Osteocyte (in vitro differentiated cells): ENCODE results near the gene ABCC1. TPM values are rescaled to one million over a fixed set of nuclear protein-coding genes. Genes with fewer than 3 reads are reported as not detected.

Experiments
- DNase-seq: peaks from one replicate; pipeline ENCODE4 v3.0.0; 2021; ENCODE audit warnings: mixed read lengths; ENCODE audit not compliant: unreplicated experiment; ENCODE audit errors: extremely low spot score
- H3K27ac Mint-ChIP-seq: one replicate; pipeline ENCODE4 v1.8.0; 2021; ENCODE audit warnings: mild to moderate bottlenecking, mixed read lengths; ENCODE audit not compliant: unreplicated experiment
- H3K27me3 Mint-ChIP-seq: one replicate; pipeline ENCODE4 v1.8.0; 2021; ENCODE audit warnings: mixed read lengths; ENCODE audit not compliant: unreplicated experiment
- H3K36me3 Mint-ChIP-seq: one replicate; pipeline ENCODE4 v1.8.0; 2021; ENCODE audit warnings: mixed read lengths; ENCODE audit not compliant: unreplicated experiment
- H3K4me1 Mint-ChIP-seq: one replicate; pipeline ENCODE4 v1.8.0; 2021; ENCODE audit warnings: mixed read lengths; ENCODE audit not compliant: unreplicated experiment
- H3K4me3 Mint-ChIP-seq: one replicate; pipeline ENCODE4 v1.8.0; 2021; ENCODE audit warnings: mild to moderate bottlenecking, moderate library complexity, mixed read lengths; ENCODE audit not compliant: unreplicated experiment
- H3K9me3 Mint-ChIP-seq: one replicate; pipeline ENCODE4 v1.8.0; 2021; ENCODE audit warnings: mixed read lengths; ENCODE audit not compliant: unreplicated experiment
- long read RNA-seq: library from polyadenylated mRNA; unstranded; transcript quantifications from one replicate; pipeline ENCODE4 v2.0.0, GENCODE V29; 2021
- total RNA-seq: library from RNA; stranded (reverse); gene quantifications from 2 replicates; pipeline ENCODE4 v1.2.1, GENCODE V29; 2021
- TF ChIP-seq, protein P1 (sequence below): fragments of 200-600 bp; sonication (generic); IDR thresholded peaks from 2 replicates; pipeline ENCODE4 v1.5.0; 2021; ENCODE audit warnings: antibody characterized with exemption, mild to moderate bottlenecking, moderate library complexity

Gene ABCC1
- 256 and 271 TPM in 2 replicates for total RNA-seq
- long read RNA-seq, partial matches to known transcripts: 101 of 119 reads
- long read RNA-seq, other reads (novel, unspliced or antisense): 18 of 119 reads

DNA sequence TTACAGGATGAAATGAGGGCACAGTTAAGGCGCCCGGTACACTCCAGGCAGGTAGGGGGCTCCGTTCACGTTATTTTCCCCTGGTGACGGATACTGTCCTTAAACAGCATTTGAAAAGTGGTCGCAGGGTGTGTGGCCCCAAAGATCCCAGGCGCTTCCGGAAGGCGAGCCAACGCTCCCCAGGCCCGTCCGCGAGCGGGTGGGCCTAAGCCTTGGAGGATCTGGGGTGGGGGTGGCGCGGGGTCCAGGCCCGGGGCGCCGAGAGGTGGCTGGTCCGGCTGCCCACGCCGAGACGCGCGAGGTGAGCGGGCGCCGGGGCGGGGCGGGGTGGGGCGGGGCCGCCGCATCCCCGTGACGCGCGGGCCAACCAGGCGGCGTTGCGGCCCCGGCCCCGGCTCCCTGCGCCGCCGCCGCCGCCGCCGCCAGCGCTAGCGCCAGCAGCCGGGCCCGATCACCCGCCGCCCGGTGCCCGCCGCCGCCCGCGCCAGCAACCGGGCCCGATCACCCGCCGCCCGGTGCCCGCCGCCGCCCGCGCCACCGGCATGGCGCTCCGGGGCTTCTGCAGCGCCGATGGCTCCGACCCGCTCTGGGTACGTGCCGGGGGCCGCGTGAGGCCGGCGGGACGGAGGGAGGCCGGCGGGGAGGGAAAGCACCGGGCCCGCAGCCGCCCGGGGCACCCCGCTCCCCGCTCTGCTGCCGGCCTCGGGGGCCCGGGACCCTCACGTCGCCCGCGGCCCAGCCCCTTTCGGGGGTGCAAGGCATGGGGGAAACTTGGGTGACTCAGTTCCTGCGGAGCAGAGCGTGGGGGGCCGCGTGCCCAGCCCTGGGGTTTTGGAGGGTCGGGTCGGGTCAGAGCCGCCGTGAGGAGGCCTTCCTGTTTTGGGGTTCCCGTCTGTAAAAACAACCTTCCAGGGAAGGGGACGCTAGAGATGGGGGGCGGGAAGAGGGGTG lies at the start of gene ABCC1:
Gene ABCC1 (plus strand): TSS at position 407 of the 951 bp plus-strand sequence. CDS start 136 bp downstream, at position 543.
- no peaks in the 10 kb centered on the region for H3K9me3 Mint-ChIP-seq
- TF ChIP-seq, protein P1, sequence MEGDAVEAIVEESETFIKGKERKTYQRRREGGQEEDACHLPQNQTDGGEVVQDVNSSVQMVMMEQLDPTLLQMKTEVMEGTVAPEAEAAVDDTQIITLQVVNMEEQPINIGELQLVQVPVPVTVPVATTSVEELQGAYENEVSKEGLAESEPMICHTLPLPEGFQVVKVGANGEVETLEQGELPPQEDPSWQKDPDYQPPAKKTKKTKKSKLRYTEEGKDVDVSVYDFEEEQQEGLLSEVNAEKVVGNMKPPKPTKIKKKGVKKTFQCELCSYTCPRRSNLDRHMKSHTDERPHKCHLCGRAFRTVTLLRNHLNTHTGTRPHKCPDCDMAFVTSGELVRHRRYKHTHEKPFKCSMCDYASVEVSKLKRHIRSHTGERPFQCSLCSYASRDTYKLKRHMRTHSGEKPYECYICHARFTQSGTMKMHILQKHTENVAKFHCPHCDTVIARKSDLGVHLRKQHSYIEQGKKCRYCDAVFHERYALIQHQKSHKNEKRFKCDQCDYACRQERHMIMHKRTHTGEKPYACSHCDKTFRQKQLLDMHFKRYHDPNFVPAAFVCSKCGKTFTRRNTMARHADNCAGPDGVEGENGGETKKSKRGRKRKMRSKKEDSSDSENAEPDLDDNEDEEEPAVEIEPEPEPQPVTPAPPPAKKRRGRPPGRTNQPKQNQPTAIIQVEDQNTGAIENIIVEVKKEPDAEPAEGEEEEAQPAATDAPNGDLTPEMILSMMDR: no peak
- peaks cover 58% of the 10 kb centered on the region for H3K4me1 Mint-ChIP-seq
- H3K4me3 Mint-ChIP-seq: peak within 1 kb of the TSS; percentile 95
- DNase-seq: no peak
- H3K36me3 Mint-ChIP-seq: peaks cover 3% of the 10 kb centered on the region
- H3K27ac Mint-ChIP-seq: peak within 1 kb of the TSS; percentile 97
- H3K27me3 Mint-ChIP-seq: no peaks in the 10 kb centered on the region

- no peak overlapping the region for H3K4me3 Mint-ChIP-seq
- H3K27me3 Mint-ChIP-seq: peaks cover 3% of the 10 kb centered on the region
- TF ChIP-seq, protein P1: no peak
- no peak overlapping the region for H3K27ac Mint-ChIP-seq
- peaks cover 7% of the 10 kb centered on the region for H3K4me1 Mint-ChIP-seq
- no peak for DNase-seq
- H3K36me3 Mint-ChIP-seq: no peaks in the 10 kb centered on the region
- H3K9me3 Mint-ChIP-seq: no peaks in the 10 kb centered on the region
These were observed 49.1 kb upstream of the ABCC1 start for GRCh38 chr16:15900357-15900756.

DNA sequence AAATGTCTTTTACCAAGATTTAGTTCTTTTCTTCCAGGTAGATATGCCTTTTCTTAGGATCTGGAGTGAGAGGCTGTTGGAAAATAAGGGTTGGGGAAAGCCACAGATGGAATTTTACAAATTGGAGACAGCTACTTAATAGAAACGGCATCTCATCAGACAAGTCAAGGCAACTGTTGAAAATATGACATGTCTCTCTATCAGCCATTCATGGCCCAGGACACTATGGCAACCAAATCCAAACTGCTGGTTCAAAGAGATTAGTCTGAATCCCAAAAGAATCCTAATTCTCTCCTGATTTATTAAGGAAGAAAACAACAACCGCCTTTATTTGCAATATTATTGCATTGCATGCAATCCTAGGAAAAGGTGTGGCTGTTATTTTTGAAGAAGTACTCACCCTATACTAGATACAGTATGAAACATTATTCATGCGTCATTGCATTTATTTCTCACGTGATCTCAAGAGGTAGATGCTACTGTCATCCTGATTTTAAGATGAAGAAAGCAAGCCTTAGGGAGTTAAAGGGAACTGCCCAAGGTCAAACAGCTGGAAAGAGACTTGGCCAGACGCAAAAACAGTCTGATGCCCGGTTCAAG lies 48.4 kb upstream of the ABCC1 start:
- no peak overlapping the region for H3K27ac Mint-ChIP-seq
- no peaks in the 10 kb centered on the region for H3K36me3 Mint-ChIP-seq
- TF ChIP-seq, protein P1: no peak
- DNase-seq: no peak
- peaks cover 7% of the 10 kb centered on the region for H3K4me1 Mint-ChIP-seq
- no peak overlapping the region for H3K4me3 Mint-ChIP-seq
- H3K9me3 Mint-ChIP-seq: peaks cover under 1% of the 10 kb centered on the region
- H3K27me3 Mint-ChIP-seq: peaks cover 3% of the 10 kb centered on the region

GRCh38 chr16:15903960-15904359 lies 45.5 kb upstream of the ABCC1 start:
- H3K9me3 Mint-ChIP-seq: peaks cover 5% of the 10 kb centered on the region
- no peak overlapping the region for H3K4me3 Mint-ChIP-seq
- H3K27ac Mint-ChIP-seq: no peak overlapping the region
- H3K27me3 Mint-ChIP-seq: peaks cover 3% of the 10 kb centered on the region
- DNase-seq: no peak
- H3K4me1 Mint-ChIP-seq: no peaks in the 10 kb centered on the region
- peaks cover 1% of the 10 kb centered on the region for H3K36me3 Mint-ChIP-seq
- TF ChIP-seq, protein P1: no peak

- peaks cover 3% of the 10 kb centered on the region for H3K27me3 Mint-ChIP-seq
- H3K36me3 Mint-ChIP-seq: peaks cover 1% of the 10 kb centered on the region
- peaks cover 5% of the 10 kb centered on the region for H3K9me3 Mint-ChIP-seq
- no peaks in the 10 kb centered on the region for H3K4me1 Mint-ChIP-seq
- H3K27ac Mint-ChIP-seq: no peak overlapping the region
- no peak overlapping the region for H3K4me3 Mint-ChIP-seq
- DNase-seq: no peak
- TF ChIP-seq, protein P1: no peak
These were observed 43.0 kb upstream of the ABCC1 start for GRCh38 chr16:15906439-15906838.
